Stimulated activated CD4-positive, alpha-beta T cell treated with anti-CD3 and anti-CD28 coated beads, Interleukin-2, amount 100 ng/mL, for 48 hours (primary cell): Measurements from ENCODE around the gene G3BP1.
"Not testable (repeated sequence)": the region's sequence is repeated elsewhere in the genome, so short reads cannot be mapped to it uniquely, and the experiment has no call there.

Experiments
- DNase-seq, 2 donors: peaks; one replicate each; pipeline ENCODE4 v3.0.0-alpha.2; 2020

Gene G3BP1

DNA sequence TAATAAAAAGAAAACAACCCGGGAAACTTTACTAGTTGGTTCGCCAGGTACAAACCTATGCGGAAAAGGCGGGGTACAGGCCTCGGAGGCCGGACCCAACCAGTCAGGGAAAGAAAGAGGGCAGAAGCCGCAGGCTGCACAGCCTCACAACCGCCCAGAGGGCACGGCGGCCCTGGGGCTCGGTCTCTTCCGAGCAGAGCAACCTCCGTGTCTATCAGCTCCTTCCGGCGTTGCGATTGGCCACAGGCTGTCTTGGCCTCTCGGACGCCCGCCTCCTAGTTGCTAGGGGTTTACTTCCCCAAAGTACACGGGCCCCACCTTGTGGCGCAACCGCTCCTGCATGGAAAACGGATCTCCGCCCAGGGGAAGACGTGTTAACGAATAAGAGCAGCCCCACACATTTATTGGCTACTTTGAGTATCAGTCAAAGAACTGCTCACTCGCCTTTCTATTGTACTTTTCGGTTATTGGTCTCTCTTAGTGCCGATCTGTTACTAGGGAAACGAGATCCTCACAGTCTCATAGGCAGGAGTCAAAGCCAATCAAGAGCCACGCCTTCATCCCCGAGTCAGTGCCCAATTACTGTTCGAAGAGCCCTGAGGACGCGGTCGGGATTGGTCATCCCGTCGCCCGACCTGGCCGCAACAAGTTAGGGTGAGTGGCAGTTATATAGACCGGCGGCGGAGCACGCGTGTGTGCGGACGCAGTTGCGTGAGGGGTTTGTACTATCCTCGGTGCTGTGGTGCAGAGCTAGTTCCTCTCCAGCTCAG lies at the start of gene G3BP1:
Gene G3BP1 (plus strand): TSS at position 696 of the 770 bp plus-strand sequence. CDS start 14,667 bp downstream, outside the sequence.
- peak; percentile 96 to 98 for DNase-seq

GRCh38 chr5:151722546-151722945 lies 49.2 kb upstream of the G3BP1 start:
- DNase-seq, result no peak

DNA sequence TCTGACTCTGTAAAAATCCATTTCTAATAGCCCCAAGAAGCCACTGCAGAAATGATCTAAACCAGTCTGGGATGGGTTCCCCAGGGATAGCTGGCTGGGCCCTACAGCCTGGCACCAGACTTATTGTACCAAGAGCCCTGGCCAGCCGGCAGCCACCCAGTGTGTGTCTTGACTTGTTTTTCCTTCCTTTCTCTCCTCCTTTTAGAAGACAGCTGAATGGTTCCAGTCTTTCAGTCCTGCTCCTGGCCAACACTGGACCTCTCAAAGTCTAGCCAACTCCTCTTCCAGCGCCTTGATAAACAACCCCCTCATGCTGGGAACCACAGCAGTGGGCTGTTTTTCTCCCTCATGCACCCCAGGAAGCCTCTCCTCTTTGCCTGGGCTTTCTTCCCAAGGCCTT lies 47.4 kb upstream of the G3BP1 start:
- no peak for DNase-seq

GRCh38 chr5:151729597-151729996 lies 42.2 kb upstream of the G3BP1 start:
- not testable (repeated sequence) for DNase-seq

DNA sequence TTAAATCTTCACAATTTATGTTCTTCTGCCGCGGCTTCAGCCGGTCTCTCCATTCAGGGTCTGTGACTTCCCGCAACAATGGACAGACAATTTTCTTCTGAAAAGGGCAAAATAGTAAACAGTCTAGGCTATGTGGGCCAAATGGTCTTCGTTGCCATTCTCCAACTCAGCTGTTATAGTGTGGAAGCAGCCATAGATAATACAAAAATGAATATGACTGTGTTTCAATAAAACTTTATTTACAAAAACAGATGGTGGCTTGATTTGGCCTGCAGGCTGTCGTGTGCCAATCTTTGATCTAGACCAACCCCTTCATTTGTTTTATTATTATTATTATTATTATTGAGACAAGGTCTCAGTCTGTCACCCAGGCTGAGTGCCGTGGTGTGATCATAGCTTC lies 41.4 kb upstream of the G3BP1 start:
- DNase-seq, result no peak

GRCh38 chr5:151733358-151734063 lies 38.2 kb upstream of the G3BP1 start:
- no peak for DNase-seq

- DNase-seq, result no peak
Observed at GRCh38 chr5:151734064-151734408, 37.7 kb upstream of the G3BP1 start.

DNA sequence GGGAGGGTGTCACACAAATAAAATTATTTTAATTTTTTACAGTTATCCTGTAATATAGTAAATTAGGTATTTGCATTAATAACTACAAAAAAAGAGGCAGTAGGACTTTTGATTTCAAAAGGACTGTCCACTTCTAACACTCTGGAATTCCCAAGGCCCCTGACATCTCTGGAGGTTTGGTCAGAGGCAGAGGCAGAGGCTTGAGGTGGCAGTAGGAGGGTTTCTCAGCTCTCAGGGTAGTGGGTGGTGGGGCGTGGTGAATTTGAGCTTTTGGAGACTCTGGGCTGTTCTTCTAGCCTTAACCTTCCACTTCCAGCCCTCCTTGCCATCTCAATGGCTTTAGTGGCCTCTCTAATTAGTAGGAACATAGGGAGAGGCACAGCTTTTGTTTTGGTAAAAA lies 36.1 kb upstream of the G3BP1 start:
- no peak for DNase-seq

DNA sequence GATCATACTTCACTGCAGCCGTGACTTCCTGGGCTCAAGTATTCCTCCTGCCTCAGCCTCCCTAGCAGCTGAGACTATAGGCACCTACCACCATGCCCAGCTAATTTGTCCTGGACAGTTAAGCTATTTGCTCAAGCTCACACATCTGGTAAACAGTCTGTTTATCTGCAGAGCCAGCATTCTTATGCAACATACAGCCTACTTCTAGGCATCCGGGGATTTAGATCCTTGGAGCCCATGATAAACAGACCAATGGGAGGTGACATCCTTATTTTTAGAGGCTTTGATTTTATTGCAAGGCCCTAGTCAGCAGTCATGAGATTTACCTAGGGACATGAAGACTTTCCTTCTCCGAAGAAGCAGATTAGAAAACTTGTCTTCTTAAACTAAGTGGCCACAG lies 34.3 kb upstream of the G3BP1 start:
- DNase-seq, result no peak

- no peak for DNase-seq
Observed at GRCh38 chr5:151738125-151738848, 33.5 kb upstream of the G3BP1 start.

GRCh38 chr5:151739395-151739794 lies 32.4 kb upstream of the G3BP1 start:
- DNase-seq, result no peak

DNA sequence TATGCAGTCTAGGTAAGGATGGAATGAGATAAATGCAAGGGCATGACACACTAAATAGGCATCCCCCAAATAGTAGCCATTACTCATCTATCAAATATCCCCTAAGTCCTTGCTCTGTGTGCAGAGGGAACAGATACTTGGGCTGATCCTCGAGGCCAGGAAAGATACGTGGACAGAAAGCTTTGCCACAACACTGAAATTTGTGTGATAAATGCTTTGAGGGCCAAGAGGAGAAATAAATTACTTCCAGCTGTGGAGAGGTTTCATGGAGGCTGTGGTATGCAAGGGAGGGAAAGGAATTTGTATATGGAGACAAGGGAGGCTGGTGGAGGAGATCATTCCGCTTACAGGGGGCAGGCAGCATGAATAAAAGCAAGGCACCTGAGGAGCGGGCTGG lies 31.8 kb upstream of the G3BP1 start:
- DNase-seq, result no peak

GRCh38 chr5:151740336-151740942 lies 31.3 kb upstream of the G3BP1 start:
- peak in 1 of 2 donors; percentile 36 for DNase-seq

- no peak for DNase-seq
Observed at GRCh38 chr5:151740958-151741373, 30.8 kb upstream of the G3BP1 start.

GRCh38 chr5:151741678-151742423 lies 29.9 kb upstream of the G3BP1 start:
- DNase-seq, result no peak

DNA sequence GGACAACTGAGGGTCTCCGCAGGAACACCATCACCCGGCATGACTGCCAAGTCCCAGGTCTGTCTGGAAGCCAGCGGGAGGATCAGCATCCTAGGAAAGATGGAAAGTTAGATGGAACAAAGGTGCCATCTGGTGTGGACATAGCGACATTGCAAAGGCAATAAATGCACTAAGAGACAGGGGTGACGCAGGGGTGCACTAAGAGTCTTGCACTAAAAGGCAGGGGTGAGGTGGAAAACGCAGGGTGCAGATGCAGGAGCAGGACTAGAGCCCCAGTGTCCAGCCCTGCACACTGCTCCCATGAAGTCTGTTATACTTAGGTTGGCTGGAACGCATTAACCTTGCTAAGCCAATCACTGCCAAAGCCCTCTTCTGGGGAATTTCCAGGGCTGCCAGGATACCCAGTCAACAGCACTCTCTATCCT lies 28.9 kb upstream of the G3BP1 start:
- no peak for DNase-seq

DNA sequence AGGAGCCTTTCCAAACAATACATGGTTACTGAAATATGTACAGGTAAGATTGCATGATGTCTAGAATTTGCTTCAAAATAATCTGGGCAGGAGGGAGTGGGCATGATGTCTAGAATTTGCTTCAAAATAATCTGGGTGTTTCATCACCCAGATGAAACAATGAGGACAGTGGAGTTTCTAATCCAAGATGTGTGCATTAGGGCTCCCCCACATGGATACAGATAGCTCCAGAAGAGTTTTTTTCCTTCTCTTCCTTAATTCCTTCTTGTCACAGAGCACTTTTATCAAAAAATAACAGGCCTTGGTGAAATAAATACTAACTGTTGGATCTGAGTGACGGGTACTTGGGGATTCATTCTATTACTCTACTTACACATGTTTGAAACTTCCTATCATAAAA lies 28.2 kb upstream of the G3BP1 start:
- DNase-seq, result no peak

- peak in 1 of 2 donors; percentile 15 for DNase-seq
Observed at GRCh38 chr5:151745071-151745705, 26.6 kb upstream of the G3BP1 start.

DNA sequence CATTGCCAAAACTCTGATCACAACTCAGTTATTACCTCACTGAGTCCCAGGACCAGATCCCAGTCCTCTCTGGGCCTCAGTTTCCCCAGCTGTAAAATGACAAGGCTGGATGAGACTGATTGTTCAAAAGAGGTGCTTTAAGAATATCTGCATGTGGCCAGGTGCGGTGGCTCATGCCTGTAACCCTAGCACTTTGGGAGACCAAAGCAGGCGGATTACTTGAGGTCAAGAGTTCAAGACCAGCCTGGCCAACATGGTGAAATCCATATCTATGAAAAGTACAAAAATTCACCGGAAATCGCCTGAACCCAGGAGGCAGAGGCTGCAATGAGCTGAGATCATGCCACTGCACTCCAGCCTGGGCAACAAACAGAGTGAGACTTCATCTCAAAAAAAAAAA lies 21.6 kb upstream of the G3BP1 start:
- no peak for DNase-seq

- DNase-seq, result no peak
Observed at GRCh38 chr5:151751091-151751490, 20.7 kb upstream of the G3BP1 start.

GRCh38 chr5:151751593-151751992 lies 20.2 kb upstream of the G3BP1 start:
- no peak for DNase-seq

DNA sequence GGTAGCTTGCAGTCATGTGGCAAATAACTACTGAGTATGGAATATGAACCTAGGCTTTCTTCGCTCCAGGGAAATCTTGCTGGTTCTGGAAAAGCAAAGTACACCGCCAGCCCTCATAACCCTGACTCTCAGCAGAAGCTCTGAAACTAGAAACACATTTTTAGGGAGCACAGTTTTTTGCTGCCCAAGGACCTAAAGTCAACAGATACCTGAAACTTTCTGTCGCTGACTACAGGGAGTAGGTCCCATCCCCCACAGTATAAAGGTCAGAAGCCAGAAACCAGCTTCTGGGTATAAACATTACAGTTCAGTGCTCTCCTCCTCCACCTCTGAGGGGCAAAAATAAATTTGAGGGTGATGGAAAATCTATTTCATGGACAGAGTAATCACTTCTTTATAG lies 16.4 kb upstream of the G3BP1 start:
- DNase-seq, result no peak
